Raji (cell line): ENCODE data around the gene OARD1.

Source experiments
- POLR2A ChIP-seq: IDR thresholded peaks from 2 replicates; pipeline ENCODE4 v1.6.1; 2011; ENCODE audit warnings: low read depth, low read length, control low read depth; ENCODE audit not compliant: insufficient read depth

Gene OARD1

DNA sequence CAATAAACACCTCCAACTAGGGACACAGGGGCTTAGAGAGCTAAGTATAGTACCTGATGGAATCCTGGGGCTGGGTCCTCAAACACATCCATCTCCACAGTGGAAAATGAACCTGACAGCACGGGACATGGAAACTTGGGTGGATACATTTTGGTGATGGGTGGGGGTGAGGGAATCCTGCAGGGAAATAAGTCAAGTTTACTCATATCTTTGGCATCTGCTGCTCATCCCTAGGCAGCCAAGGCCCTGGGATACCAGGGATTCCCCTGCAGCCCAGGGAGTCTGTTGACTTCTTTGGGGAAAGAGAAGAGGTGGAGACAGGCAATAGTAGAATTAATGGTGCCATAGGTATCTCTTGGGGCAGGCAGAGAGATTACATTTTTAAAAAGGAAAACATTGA, 12.6 kb downstream of the OARD1 start:
- no peak for TF ChIP-seq POLR2A

DNA sequence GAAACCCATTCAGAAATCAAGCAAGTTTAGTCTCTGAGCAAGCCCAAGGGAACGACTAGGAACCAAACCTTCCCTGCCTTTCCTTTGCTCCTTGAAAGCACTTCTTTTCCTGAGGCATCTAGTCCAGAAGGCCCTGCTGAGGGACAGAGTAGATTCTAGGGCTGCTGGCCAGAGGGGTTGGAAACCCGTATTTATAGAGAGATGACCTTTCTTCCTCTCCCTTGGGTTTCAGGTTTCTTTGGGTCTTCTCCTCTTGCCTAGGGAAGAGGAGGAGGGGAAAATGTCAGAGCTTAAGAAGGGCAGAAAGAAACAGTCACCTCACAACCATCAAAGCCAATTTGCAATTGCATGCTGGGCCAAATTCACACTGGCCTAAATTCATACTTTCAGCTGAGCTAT, 13.4 kb downstream of the OARD1 start:
- TF ChIP-seq POLR2A, result no peak

DNA sequence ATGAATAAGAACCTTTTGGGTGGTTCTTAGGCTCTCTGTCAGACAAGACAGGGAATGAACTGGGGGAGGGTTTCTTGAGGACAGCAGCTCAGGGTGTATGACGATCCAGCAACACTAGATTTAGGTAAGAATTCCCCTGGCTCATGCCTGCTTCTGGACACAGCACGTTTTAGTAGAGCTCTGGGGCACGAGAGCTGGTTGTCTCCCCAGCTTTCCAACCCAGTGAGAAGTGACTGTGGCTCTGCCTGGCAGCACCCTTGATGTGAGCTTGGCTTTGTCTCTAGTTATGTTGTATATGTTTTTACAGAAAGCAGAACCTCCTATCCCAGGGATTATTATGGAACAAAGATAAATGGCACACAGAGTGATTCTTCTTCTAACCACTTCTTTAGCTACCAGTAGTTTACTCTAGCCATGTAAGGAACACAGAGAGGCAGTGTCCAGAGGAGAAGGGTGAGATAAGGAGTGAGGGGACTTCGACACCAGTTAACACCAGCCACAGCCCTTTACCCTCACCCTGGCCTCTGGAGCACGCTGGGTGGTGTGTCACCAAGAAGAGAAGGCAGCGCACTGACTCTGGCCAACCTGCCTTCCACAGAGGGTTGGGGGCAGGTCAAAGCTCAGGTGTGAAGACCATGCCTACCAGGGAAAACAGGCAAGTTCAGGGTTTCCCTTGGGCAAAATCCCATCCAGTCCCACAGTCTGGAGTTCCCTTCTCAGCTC, 15.2 kb downstream of the OARD1 start:
- TF ChIP-seq POLR2A, result no peak

DNA sequence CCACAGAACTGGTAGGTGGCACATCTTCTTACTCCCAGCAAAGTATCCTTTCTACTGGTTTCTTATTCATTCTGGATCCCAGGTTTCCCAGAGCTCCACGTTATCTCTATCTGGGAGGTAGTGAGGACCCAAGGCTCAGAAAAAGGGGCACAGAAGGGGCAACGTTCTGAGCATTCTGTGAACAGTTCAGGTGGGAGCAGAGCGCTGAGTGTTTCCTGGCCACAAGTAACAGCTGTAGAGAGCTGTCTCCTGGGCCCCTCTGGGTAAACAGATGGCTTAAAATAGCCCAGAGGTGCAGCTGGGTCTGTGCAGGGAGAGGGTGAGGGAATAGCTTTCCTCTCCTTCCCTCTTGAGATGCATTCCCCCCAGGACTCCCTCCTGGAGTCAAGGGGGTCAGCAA, 17.0 kb downstream of the OARD1 start:
- no peak for TF ChIP-seq POLR2A

DNA sequence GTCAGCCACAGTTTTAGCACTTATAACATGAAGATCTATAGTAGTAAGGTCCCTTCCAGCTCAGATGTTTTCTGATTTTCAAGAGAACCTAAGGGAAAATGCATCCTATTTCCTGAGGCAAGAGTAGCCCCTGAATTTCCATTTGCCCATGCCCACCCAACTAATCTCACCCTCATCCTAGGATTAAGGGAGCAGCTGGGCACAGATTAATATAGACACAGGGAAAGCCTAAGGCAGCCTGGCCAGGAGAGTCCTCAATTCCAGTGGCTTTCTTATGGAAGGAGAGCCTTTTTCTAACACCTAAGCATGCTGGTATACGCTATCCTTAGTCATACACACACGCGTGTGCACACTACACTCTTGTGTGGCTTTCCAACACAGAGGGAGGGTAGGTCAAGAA, 17.6 kb downstream of the OARD1 start:
- no peak for TF ChIP-seq POLR2A

DNA sequence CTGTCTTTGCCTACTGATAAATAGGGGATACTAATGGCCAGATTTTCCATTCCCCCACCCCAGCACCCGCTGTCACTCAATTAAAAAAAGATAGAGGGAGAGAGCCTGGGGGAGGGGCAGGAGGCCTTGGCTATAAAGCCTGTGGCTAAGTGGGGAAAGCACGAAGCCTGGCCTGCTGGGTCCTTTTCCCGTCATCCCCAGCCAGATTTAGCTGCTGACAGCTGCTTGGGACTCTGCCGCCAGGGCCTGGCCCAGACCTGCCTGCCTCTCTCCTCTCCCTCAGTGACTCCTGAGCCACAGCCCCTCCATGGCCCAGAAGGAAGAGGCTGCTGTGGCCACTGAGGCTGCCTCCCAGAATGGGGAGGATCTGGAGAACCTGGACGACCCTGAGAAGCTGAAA, 19.1 kb downstream of the OARD1 start, which contains the start of gene APOBEC2:
Gene APOBEC2 (plus strand): TSS at position 162 of the 400 bp plus-strand sequence. CDS start 146 bp downstream, at position 308.
- no peak for TF ChIP-seq POLR2A

DNA sequence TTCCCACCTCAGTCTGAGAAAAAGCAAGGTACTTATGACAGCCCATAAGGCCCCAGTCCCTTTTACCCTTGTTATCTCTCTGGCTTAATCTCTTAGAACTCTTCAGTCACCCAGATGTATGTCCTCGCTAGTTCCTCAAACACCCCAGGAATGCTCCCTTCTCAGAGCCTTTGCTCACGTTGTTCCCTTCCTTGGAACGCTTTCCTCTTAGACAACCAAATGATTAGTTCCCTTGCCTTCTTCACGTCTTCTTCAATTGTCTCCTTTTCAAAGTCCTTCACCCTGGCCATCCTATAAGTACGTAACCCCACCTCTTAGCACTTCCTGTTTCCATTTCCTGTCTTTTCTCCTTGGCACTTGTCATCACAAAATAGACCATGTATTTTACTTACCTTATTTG, 20.3 kb downstream of the OARD1 start:
- no peak for TF ChIP-seq POLR2A

DNA sequence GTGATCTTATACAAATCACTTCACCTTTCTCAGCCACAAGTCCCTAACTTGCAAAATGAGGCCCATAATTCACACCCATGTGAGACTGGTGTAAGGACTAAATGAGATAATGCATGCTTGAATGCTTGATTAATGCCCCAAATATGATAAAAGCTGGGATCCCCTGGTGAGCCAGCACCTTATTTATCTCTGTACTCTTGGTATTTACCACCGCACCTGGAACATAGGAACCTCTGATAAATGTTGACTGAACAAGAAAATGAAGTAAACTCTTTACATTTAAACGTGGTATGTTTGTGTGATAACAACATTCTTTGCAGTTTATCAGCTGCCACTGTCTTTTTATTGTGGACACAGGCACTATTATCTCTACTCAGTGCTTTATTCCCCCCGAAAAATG, 21.6 kb downstream of the OARD1 start:
- TF ChIP-seq POLR2A, result no peak

DNA sequence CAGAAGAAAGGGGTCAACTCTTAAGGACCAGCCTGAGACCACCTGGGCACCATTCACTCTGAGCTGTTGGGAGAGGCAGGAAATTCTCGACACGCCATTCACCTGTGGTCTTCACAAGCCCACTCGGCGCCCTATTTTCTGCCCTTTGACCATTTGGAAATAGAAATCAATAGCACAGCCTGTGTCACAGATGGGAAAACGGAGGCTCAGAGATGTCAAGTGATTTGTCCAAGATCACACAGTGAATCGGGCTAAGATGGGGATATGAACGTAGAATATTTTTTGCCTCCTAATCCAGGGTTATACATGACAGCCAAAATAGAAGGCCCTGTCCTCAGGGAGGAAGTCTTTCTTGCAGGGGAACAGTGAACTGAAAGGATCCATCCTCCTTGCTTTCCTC, 22.2 kb downstream of the OARD1 start:
- no peak for TF ChIP-seq POLR2A

DNA sequence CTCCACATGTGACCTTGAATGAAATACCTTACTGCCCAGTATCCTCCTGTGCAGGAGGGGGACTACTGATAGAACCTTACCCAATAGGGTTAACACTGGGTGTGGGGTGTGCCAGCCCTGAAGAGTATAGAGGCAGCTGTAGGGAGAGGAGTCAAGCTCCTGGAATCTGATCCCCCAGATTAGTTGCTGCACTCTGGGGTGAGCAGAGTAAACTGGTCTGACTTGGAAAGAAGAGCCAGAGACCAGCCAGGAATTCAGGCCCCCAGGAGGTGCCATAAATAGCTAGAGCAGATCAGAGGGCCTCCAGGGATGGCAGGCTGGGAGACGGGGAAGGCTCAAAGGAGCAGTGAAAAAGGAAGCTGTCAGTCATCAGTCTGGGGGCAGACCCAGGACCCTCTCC, 22.6 kb downstream of the OARD1 start:
- TF ChIP-seq POLR2A, result no peak

DNA sequence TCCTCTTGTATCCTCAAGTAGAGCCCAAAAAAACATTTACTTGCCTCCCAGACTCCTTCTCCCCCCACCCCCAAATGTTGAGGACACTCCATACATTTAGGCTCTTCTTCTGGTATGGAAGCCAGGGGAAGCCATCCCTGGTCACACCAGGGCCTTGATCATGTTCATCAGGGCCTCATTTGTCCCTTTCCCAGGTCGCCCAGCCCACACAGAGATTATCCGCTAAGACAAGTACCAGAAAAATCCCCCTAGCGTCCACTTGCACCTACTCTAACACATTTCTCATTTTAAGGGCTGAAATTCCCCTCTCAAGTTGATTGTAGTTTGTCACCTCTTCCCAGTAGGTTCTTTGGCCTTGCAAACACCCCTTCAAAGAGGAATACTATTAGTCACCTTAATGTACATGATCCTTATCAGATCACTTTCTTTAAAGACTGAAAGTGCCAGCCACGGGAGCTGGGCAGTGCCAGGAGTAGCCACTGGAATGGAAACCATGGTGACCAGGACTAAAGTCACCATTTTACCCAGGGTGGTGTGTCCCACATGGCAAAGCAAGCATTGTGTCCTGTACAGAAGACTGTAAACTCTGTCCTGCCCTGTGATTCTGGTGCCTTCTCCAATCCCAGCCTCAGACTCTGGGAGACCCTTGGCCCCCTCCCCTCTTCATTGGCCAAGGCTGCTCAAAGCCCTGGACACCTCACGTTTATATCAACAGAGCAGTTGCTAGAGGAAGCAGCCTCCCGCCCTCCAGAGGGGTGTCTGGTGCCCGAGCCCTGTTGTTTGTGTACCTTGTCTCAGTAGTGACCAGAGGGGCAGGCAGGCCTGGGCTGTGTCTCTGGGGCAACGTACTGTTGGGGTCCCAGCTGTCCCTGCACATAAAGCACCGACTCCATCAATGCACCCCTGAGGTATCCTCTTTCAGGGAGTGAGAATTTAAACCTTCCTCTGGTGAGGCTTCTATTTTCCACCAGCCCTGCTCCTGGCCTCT, 24.1 kb downstream of the OARD1 start:
- no peak for TF ChIP-seq POLR2A

DNA sequence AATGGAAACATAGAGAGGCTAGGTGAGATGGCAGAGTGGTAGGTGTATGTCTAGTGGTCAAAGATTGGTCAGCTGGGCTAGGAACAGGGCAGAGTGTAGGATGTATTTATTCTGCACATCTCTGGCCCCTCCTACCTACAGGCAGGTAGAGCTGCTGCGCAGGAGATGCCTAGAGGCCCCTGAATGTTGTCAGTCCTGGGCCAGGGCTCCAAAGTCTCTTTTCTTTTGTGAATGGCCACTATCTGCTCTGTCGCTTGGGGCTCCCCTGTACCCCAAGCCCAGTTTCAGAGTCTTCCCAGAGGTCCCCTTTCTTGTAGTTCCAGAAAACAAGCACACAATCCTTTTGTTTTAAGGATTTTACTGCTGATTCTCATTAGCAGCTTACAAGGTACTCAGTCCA, 24.9 kb downstream of the OARD1 start:
- TF ChIP-seq POLR2A, result no peak

DNA sequence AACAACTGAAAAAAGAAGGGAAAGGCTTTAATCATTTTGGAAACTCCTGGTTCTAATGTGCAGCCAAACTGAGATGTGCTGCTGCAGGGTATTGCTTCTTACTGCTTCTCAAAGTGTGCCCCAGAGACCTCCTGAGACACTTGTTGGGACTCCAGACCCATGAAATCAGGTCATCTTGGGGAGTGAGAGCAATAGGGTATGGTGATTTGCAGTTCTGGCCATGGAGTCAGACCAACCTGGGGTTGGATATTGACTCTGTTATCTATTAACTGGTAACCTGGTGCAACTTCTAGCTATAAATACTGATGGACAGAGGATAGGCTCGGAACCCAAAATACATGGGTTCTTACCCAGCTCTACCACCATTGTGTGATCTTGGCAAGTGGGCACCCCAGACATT, 26.1 kb downstream of the OARD1 start:
- no peak for TF ChIP-seq POLR2A

DNA sequence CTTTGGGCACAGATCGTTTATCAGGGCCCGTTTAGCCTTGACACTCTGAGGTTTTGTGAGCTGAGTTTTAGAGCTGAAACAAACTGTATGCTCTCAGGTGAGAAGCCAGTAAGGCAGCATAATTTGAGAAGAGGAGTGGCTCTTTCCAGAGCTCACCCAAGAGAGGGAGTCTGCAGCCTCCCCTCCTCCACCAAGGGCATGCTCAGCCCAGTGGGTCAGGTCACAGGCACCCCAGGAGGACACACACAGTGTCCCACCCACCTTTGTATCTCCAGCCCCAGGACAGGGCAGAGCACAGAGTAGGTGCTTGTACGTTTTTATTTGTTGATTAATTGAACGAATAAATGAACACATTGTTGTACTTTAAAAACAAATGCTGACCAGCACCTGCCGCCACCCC, 26.5 kb downstream of the OARD1 start:
- TF ChIP-seq POLR2A, result no peak

DNA sequence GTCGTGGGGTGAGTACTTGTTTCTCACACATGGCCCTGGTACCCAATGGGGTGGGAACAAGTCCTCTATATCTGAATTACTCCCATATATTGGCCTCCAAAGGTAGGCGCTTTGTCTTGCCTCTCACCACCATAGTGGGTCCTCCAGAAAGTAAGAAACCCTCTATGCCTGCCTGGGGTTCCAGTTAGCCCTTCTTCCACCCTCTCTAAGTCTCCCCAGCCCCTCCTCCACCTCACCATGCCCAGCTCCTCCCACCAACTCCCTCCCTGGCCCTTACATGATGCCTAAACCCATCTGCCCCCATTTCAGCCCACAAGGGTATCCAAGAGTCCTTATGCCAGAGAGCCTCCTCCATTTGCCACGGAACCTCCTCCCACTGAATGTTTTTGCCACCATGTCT, 29.0 kb downstream of the OARD1 start:
- TF ChIP-seq POLR2A, result no peak
